Erythroblast (primary cell): ENCODE data around the gene LENEP.

Experiments used
- DNase-seq, 2 experiments: peaks; one replicate each; lab custom pipeline; 2025; lab: John Stamatoyannopoulos, UW
- GATA1 ChIP-seq: IDR thresholded peaks from 2 replicates; pipeline ENCODE4 v1.6.1; 2011; ENCODE audit warnings: low read depth, mild to moderate bottlenecking, control low read depth, low read length, moderate library complexity
- POLR2A ChIP-seq: IDR thresholded peaks from 2 replicates; pipeline ENCODE4 v1.6.1; 2011; ENCODE audit warnings: mild to moderate bottlenecking, low read length

LENEP gene

DNA sequence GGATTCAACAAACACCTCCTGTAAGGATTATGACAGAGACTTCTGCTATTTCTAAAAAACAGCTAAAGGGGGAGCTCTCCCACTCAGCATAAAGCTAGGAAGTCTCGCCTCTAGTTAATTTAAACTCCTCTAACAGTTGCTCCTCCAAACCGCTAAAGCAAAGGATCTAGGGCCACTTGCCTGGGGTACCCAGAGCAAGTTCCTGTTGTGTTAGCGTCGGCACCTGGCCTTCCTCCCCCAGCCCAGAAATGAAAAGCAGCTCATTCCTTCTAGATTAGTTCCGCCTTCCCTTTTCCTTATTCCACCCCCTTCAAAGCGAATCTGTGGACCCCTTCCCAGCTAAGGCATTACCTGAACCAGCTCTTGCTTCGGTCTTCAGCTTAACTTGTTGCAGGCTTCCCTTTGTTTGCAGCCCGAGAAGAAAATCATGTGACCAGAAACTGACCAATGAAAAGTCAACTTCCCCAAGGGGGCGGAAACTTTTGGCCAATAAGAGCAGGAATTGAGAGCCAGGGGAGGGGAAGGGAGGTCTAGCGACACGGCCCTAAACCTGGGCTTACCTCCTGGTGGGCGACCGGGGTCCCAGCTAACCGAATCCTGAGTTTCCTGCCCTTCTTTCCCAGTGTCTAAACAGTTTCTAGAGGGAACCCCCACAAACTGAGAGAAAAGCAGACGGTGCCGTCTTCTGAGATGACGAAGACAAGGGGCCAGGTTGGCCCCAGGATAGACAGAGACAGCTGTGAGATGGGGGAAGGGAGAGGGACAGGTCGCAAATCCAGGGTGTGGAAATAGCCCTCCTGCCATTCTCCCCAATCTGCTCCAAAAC, 37.5 kb upstream of the LENEP start, which contains the start of gene PBXIP1:
Gene PBXIP1 (minus strand): TSS at position 382 of the 826 bp plus-strand sequence. CDS start 2,378 bp downstream, outside the sequence.
- peak; percentile 90 to 92 for DNase-seq
- TF ChIP-seq POLR2A: peak; percentile 66
- no peak for TF ChIP-seq GATA1

DNA sequence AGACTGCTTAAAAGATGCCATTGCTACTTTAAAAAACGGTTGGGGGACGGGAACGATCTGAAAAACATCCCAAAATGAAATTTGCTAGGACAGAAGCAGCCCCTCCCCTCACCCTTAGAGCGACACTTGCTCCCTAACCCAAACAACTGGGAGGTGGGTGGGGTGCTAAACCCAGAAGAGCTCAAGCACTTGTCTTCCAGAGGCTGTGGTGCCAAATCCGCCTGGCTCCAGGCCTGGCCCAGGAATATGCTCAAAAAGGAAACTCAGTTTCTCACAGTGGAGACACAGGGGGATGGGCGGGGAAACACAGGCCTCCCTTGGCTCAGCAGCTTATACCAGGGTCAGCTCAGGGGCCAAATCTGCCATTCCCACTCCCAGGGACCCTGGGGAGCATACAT, 36.8 kb upstream of the LENEP start:
- DNase-seq: no peak
- TF ChIP-seq POLR2A (no peak), GATA1 (no peak)

DNA sequence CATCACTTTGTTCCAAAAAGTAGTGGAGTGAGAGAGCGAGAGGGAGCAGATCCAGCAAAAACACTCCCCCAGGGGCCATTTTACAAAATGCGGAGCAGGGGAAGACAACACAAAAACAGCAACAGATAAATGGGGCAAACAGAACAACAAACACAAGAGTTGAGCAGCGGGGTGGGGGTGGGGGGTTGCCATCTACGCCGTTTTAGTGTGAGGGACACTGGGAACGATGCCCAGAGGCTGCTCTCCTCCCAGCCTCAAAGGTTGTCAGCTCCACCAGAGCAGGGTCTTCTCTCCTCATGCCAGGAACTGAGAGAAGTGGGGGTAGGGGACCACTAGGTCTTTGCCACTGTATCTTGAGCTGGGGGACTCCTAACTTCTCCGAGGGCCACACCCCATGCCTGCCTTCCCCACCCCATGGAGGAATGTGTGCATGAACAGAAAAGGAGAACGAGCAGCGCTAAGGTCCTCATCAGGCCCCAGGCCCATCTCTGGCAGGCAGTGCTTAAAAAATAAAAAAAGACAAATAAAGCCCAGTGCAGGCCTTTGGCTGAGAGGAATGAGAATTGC, 36.2 kb upstream of the LENEP start:
- TF ChIP-seq POLR2A (no peak), GATA1 (no peak)
- DNase-seq: no peak

GRCh38 chr1:154958036-154958435, 35.4 kb upstream of the LENEP start:
- no peak for DNase-seq
- TF ChIP-seq POLR2A: no peak
- TF ChIP-seq GATA1: no peak

GRCh38 chr1:154958681-154959425, 34.5 kb upstream of the LENEP start:
- TF ChIP-seq POLR2A (no peak), GATA1 (no peak)
- no peak for DNase-seq

DNA sequence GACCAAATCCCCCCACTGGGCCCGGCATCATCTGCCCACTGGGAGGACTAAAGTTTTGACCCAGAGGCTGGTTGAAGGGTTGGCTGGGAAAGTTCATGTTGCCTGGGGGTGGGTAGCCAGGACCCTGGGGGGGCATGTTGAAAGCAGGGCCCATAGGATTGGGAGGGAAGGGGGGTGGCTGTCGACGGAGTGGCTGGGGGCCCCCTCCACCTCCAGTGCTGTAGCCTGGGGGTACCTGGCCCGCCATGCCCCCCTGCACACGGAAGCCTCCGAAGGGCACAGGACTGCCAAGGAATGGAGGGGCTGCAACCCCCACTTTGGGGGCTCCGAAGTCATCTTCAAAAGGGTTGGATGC, 34.0 kb upstream of the LENEP start:
- TF ChIP-seq GATA1: no peak
- no peak for TF ChIP-seq POLR2A
- DNase-seq: no peak

- DNase-seq: no peak
- no peak for TF ChIP-seq GATA1
- TF ChIP-seq POLR2A: no peak
Observed at GRCh38 chr1:154960446-154961136, 32.8 kb upstream of the LENEP start.

DNA sequence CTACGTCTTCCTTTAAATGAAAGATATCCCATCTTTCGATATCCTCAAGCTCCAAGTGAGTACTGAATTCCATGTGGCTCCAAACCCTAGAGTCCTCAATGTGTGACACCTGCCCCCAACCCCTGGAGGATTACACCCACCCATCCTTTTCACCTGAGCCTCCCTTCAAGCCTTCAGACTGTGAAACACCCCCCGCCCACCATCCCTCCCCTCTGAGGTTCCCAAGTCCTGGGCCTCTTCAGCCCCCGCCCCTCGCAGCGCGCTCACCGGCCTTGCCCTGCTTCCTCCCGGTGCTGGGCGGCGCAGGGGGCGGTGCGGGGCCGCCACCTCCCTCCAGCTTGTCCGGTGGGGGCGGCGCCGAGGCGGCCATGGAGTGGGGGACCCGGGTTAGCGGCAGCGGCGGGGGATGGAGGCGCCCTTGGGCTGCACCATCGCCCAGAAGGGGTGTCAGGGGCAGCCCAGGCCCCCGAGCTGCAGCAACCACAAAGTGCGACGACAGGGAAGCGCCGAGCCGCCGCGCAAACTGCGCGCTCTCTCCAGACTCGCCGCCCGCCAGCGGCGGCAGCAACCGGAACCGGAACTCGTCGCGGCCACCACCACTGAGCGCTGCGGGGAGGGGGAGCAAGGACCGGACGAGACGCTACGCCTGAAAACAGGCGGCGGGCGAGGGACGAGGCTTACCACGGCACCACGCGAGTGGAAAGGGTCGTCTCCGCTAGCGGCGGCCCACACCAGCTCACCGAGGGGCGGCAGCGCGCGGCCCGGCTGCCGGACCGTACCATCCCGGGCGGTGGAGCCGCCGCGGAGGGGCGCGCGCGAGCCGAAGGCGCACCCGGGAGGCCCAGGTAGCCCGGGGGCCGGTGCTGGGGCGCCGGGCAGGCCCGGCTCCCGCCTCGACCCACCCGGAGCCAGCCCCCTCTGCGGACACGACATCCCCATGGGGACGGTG, 31.9 kb upstream of the LENEP start, which contains the start of gene PYGO2:
Gene PYGO2 (minus strand): TSS at position 576 of the 949 bp plus-strand sequence. CDS start 206 bp downstream, at position 370.
- DNase-seq: peak; percentile 87 to 91
- TF ChIP-seq GATA1: no peak
- TF ChIP-seq POLR2A: peak; percentile 91

DNA sequence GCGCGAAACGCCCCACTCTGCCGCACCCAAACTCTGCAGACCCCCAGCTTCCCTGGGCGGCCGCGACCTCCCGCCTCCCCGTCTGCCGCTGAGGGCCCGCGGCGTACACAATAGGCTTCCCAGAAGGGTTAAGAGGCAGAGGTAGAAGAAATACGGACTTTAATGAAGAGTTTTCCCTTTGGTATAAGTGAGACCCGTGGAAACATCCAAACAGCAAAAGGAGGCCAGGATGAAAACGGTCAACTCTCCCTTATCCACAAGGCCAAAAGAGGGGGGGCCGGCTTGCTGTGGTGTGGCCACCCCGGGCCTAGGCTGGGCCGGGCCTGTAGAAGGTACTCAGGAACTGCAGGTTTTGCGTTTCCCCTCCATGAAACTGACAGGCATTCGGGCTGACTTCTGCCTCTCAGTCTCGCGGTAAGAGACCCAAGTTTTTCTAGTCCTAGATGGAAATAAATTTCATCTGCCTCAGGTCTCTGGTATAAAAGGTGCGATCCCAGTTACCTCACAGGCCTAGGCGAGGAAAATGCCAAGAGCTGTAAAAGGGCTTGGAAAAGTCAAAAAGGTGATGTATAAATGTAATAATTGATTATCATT, 31.1 kb upstream of the LENEP start:
- peak; percentile 71 for TF ChIP-seq POLR2A
- no peak for TF ChIP-seq GATA1
- peak; percentile 66 to 73 for DNase-seq

DNA sequence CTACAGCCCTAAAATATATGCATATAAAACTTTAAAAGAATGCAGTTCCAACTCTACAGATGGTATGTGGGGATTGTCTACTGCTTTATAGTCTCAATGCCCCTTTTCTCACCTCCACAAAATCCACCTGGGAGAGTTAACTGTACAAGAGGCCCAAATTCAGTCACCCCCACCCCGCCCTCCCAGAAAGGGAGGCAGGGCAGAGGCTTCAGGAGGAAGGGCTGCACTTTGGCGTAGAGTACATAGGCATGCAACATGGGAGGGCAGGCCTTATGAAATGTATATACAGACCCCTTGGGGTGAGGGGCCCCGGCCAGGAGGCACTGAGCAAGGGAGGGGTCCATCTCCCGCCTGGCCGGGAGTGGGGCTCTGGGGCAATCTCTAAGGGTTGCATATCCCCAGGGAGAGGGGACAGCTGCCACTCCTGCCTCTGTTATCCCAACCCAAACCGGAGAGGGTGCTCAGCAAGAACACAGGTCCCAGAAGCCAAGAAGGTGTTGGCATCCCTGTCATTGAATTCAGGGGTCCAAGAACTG, 30.5 kb upstream of the LENEP start:
- no peak for DNase-seq
- TF ChIP-seq POLR2A (no peak), GATA1 (no peak)

DNA sequence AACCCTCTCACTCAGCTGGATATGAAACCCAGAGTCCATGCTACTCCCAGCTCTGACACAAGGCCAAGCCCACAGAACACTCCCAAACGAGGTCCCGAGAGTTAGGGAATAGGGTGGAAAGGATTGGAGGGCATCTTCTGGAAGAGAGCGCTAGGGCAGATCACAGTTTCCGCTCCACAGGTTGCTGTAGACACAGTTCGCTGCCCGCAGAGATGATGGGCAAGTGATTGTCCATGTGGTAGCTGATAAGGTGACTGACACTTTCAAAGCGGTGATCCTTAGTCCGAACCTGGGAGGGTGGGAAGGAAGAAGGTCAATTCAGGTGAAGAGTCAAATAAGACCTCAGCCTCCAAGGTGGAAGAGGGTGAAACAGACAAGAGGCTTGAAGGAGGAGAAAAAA, 29.7 kb upstream of the LENEP start:
- TF ChIP-seq POLR2A (no peak), GATA1 (no peak)
- no peak for DNase-seq

GRCh38 chr1:154964359-154964758, 29.0 kb upstream of the LENEP start:
- TF ChIP-seq POLR2A (no peak), GATA1 (no peak)
- DNase-seq: no peak
